Stimulated activated CD8-positive, alpha-beta memory T cell treated with anti-CD3 and anti-CD28 coated beads, Interleukin-2, amount 100 ng/mL, for 1 hour (primary cell): ENCODE data around the gene HDAC4.

Experiments
- DNase-seq, 2 donors: peaks; one replicate each; pipeline ENCODE4 v3.0.0-alpha.2; 2020; ENCODE audit warnings: low read depth in 2 of 2

The HDAC4 gene

GRCh38 chr2:239107936-239108335, 292.9 kb downstream of the HDAC4 start:
- DNase-seq = no peak

GRCh38 chr2:239106966-239107365, 293.9 kb downstream of the HDAC4 start:
- DNase-seq = no peak

- DNase-seq = no peak
Observed at GRCh38 chr2:239106314-239106908, 294.4 kb downstream of the HDAC4 start.

- no peak for DNase-seq
Observed at GRCh38 chr2:239105234-239105633, 295.6 kb downstream of the HDAC4 start.

GRCh38 chr2:239104800-239105199, 296.0 kb downstream of the HDAC4 start:
- DNase-seq = no peak

GRCh38 chr2:239103125-239104098, 297.4 kb downstream of the HDAC4 start:
- no peak for DNase-seq

GRCh38 chr2:239102266-239102665, 298.6 kb downstream of the HDAC4 start:
- no peak for DNase-seq

GRCh38 chr2:239101807-239102206, 299.0 kb downstream of the HDAC4 start:
- DNase-seq = no peak

GRCh38 chr2:239101071-239101470, 299.7 kb downstream of the HDAC4 start:
- DNase-seq = no peak

GRCh38 chr2:239099474-239099873, 301.3 kb downstream of the HDAC4 start:
- DNase-seq = no peak

GRCh38 chr2:239098288-239098970, 302.4 kb downstream of the HDAC4 start:
- no peak for DNase-seq

GRCh38 chr2:239097428-239097696, 303.5 kb downstream of the HDAC4 start:
- no peak for DNase-seq

- DNase-seq = no peak
Observed at GRCh38 chr2:239096676-239097427, 304.0 kb downstream of the HDAC4 start.

- DNase-seq = no peak
Observed at GRCh38 chr2:239095460-239096081, 305.2 kb downstream of the HDAC4 start.

GRCh38 chr2:239094867-239095266, 306.0 kb downstream of the HDAC4 start:
- no peak for DNase-seq

- DNase-seq = no peak
Observed at GRCh38 chr2:239093952-239094351, 306.9 kb downstream of the HDAC4 start.

GRCh38 chr2:239093542-239093941, 307.3 kb downstream of the HDAC4 start:
- no peak for DNase-seq

GRCh38 chr2:239092571-239093294, 308.1 kb downstream of the HDAC4 start:
- no peak for DNase-seq

GRCh38 chr2:239089884-239090283, 310.9 kb downstream of the HDAC4 start:
- DNase-seq = no peak

GRCh38 chr2:239087046-239087710, 313.6 kb downstream of the HDAC4 start:
- DNase-seq = no peak
